ENCODE results near the gene CDKL1. TPM values are rescaled to one million over a fixed set of nuclear protein-coding genes. Genes with fewer than 3 reads are reported as not detected.

CDKL1 gene
- polyA plus RNA-seq, 3 donors: 1.2 to 2.5 (median 1.3) TPM

DNA sequence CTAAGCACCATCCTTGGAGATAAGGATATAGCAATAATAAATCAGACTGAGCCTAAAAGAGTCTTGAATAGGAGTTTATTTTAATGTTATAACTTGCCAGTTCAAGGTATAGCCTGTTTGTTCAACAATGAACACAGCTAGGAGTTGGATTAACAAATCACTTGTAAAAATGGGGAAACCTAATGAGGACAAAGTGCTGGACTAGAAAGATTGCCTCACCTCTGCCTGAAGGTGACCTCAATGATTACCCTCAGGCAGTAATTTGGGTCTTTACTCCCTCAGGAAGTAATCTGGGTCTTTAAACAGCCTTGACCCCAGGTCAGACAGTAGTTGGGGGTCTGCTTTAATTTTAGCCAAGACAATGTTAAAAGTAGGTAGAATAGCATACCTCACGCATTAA, 35.5 kb upstream of the CDKL1 start:
- Histone ChIP-seq H3K79me2 (ENCODE audit: insufficient read depth, low read length) (no peaks in the 10 kb centered on the region), H3K4me3 (replicated peaks in 1 of 3; ENCODE audit: low read depth in 2 of 3, low read length in 3 of 3) (no peak overlapping the region), H2AFZ (ENCODE audit: insufficient read depth, low read depth, low read length, poor library complexity, severe bottlenecking) (no peak overlapping the region), H3K4me2 (replicated peaks; ENCODE audit: extremely low read depth, low read length, poor library complexity, severe bottlenecking) (no peak overlapping the region), H3K36me3 (replicated peaks in 1 of 2; ENCODE audit: control insufficient read depth in 1 of 2, insufficient read depth in 2 of 2, low read length in 2 of 2) (peaks cover 29 to 70% of the 10 kb centered on the region in 2 donors), H3K27me3 (ENCODE audit: control insufficient read depth in 2 of 2, insufficient read depth in 2 of 2, low read length in 2 of 2) (no peaks in the 10 kb centered on the region), H4K20me1 (ENCODE audit: insufficient read depth, low read length) (no peaks in the 10 kb centered on the region), H3K9me3 (replicated peaks in 1 of 2; ENCODE audit: control insufficient read depth in 1 of 2, insufficient read depth in 1 of 2, low read length in 2 of 2) (peaks cover 0 to 4% of the 10 kb centered on the region in 2 donors), H3K27ac (ENCODE audit: low read depth in 1 of 2, low read length in 2 of 2) (no peak overlapping the region), H3K4me1 (ENCODE audit: control insufficient read depth in 1 of 2, insufficient read depth in 2 of 2, low read length in 2 of 2) (no peaks in the 10 kb centered on the region), H3K9ac (ENCODE audit: insufficient read depth, low read length, poor library complexity, severe bottlenecking) (no peak overlapping the region)
- WGBS (ENCODE audit: insufficient coverage): no CpG with 5 or more reads among the region's 1 CpG
- Mint-ChIP-seq H3K27ac (no peak overlapping the region), H3K36me3 (peaks cover 43 to 48% of the 10 kb centered on the region in 2 donors), H3K27me3 (ENCODE audit: low read depth in 3 of 3) (no peaks in the 10 kb centered on the region), H3K4me1 (no peaks in the 10 kb centered on the region), H3K9me3 (peaks cover 0 to 2% (median 0%) of the 10 kb centered on the region in 7 donors), H3K4me3 (no peak overlapping the region)
- TF ChIP-seq, protein P1, sequence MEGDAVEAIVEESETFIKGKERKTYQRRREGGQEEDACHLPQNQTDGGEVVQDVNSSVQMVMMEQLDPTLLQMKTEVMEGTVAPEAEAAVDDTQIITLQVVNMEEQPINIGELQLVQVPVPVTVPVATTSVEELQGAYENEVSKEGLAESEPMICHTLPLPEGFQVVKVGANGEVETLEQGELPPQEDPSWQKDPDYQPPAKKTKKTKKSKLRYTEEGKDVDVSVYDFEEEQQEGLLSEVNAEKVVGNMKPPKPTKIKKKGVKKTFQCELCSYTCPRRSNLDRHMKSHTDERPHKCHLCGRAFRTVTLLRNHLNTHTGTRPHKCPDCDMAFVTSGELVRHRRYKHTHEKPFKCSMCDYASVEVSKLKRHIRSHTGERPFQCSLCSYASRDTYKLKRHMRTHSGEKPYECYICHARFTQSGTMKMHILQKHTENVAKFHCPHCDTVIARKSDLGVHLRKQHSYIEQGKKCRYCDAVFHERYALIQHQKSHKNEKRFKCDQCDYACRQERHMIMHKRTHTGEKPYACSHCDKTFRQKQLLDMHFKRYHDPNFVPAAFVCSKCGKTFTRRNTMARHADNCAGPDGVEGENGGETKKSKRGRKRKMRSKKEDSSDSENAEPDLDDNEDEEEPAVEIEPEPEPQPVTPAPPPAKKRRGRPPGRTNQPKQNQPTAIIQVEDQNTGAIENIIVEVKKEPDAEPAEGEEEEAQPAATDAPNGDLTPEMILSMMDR (IDR thresholded peaks at IDR 0.05): no peak
- no peak for DNase-seq
- intact Hi-C loops (cut with micrococcal nuclease): no loop called here

DNA sequence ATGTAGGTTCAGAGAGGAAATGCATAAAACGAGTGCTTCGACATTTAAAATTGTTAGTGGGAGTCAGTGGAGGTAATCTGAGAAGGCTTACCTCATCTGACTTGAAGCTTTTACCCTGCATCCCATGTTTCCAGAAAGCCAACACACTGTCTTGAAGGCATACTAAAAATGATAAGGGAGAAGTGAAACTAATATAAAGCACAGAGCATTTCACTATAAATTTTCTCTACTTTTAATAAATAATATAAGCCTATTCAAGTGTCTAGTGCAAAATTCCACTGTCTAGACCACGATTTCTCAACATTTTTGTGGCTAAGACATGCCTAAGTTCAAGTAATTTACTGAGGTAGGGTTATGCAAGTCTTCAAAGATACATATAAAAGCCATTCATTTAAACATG, 29.1 kb upstream of the CDKL1 start:
- H3K79me2 ChIP-seq (ENCODE audit: insufficient read depth, low read length): no peaks in the 10 kb centered on the region
- no peak for DNase-seq
- H2AFZ ChIP-seq (ENCODE audit: insufficient read depth, low read depth, low read length, poor library complexity, severe bottlenecking): no peak overlapping the region
- Mint-ChIP-seq H3K27ac (no peak overlapping the region), H3K9me3 (no peaks in the 10 kb centered on the region), H3K36me3 (peaks cover 37 to 40% of the 10 kb centered on the region in 2 donors), H3K4me3 (no peak overlapping the region), H3K27me3 (ENCODE audit: low read depth in 3 of 3) (no peaks in the 10 kb centered on the region), H3K4me1 (no peaks in the 10 kb centered on the region)
- H3K27me3 ChIP-seq (ENCODE audit: control insufficient read depth in 2 of 2, insufficient read depth in 2 of 2, low read length in 2 of 2): no peaks in the 10 kb centered on the region
- H3K4me2 ChIP-seq (replicated peaks; ENCODE audit: extremely low read depth, low read length, poor library complexity, severe bottlenecking): no peak overlapping the region
- no peaks in the 10 kb centered on the region for H3K9me3 ChIP-seq (replicated peaks in 1 of 2; ENCODE audit: control insufficient read depth in 1 of 2, insufficient read depth in 1 of 2, low read length in 2 of 2)
- H3K36me3 ChIP-seq (replicated peaks in 1 of 2; ENCODE audit: control insufficient read depth in 1 of 2, insufficient read depth in 2 of 2, low read length in 2 of 2): peaks cover 31 to 58% of the 10 kb centered on the region in 2 donors
- H3K4me3 ChIP-seq (replicated peaks in 1 of 3; ENCODE audit: low read depth in 2 of 3, low read length in 3 of 3): no peak overlapping the region
- H3K9ac ChIP-seq (ENCODE audit: insufficient read depth, low read length, poor library complexity, severe bottlenecking): no peak overlapping the region
- no CpG with 5 or more reads among the region's 3 CpGs for WGBS (ENCODE audit: insufficient coverage)
- H3K4me1 ChIP-seq (ENCODE audit: control insufficient read depth in 1 of 2, insufficient read depth in 2 of 2, low read length in 2 of 2): no peaks in the 10 kb centered on the region
- intact Hi-C loops (cut with micrococcal nuclease): no loop called here
- H3K27ac ChIP-seq (ENCODE audit: low read depth in 1 of 2, low read length in 2 of 2): no peak overlapping the region
- TF ChIP-seq, protein P1 (IDR thresholded peaks at IDR 0.05): no peak
- no peaks in the 10 kb centered on the region for H4K20me1 ChIP-seq (ENCODE audit: insufficient read depth, low read length)
